HFFc6 (cell line): Measurements from ENCODE around the gene NECTIN2. TPM values are rescaled to one million over a fixed set of nuclear protein-coding genes. Genes with fewer than 3 reads are reported as not detected.

Source experiments
- DNase-seq: peaks from one replicate; pipeline ENCODE4 v3.0.0-alpha.2; 2018
- H3K27ac Mint-ChIP-seq: 2 replicates; pipeline ENCODE4 v1.8.0; 2020; ENCODE audit warnings: mild to moderate bottlenecking, mixed read lengths
- H3K27me3 Mint-ChIP-seq: 2 replicates; pipeline ENCODE4 v1.8.0; 2021; ENCODE audit warnings: mild to moderate bottlenecking, moderate library complexity, mixed read lengths; ENCODE audit not compliant: insufficient read depth
- H3K36me3 Mint-ChIP-seq: 2 replicates; pipeline ENCODE4 v1.8.0; 2021; ENCODE audit warnings: low read depth, mixed read lengths
- H3K4me1 Mint-ChIP-seq: 2 replicates; pipeline ENCODE4 v1.8.0; 2020; ENCODE audit warnings: low read depth, mixed read lengths
- H3K4me3 Mint-ChIP-seq: 2 replicates; pipeline ENCODE4 v1.8.0; 2020; ENCODE audit warnings: mild to moderate bottlenecking, moderate library complexity, mixed read lengths
- H3K9me3 Mint-ChIP-seq: 2 replicates; pipeline ENCODE4 v1.8.0; 2020; ENCODE audit warnings: mild to moderate bottlenecking, mixed read lengths
- total RNA-seq, 6 experiments: library from RNA; stranded (reverse); fragmentation: NEBNext Ultra II Directional; extraction: Animal tissue kit (Norgen Biotek cat#: 25700); gene quantifications; 2 replicates in 1 of 6; 3 replicates in 5 of 6; pipeline ENCODE4 v1.2.3, GENCODE V29; 2021
- TF ChIP-seq, protein P1 (sequence below): fragments of 200-600 bp; sonication (generic); IDR thresholded peaks from 2 replicates; pipeline ENCODE4 v1.5.0; 2021; ENCODE audit warnings: antibody characterized with exemption, mild to moderate bottlenecking

The NECTIN2 gene
- total RNA-seq, 6 experiments from 2014 or later, result 126 to 152 (median 148) TPM

DNA sequence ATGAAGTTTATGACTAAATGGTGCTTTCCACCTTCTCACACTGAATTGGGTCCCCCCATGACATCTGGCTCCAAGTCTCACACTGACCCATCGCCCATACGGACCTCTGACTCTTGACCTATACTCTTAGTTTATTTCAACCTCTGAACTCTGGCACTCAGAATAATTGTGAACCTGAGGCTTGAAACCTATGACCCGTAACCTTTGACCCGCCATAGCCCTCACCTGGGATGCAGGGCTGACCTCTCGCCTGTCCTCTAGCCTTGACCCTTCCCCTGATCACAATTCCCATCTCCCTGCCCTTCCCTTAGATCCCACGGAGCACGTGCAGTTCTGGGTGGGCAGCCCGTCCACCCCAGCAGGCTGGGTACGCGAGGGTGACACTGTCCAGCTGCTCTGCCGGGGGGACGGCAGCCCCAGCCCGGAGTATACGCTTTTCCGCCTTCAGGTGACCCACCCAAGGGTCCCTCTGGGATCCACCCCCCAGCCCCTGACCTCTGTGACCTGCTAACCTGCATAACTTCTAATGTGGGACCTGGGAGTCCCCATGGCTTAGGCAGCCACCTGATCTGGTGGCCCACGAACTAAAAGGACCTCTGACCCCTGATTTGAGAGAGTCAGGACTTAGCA is 32.1 kb upstream of the NECTIN2 start:
- no peaks in the 10 kb centered on the region for H3K9me3 Mint-ChIP-seq
- TF ChIP-seq, protein P1, sequence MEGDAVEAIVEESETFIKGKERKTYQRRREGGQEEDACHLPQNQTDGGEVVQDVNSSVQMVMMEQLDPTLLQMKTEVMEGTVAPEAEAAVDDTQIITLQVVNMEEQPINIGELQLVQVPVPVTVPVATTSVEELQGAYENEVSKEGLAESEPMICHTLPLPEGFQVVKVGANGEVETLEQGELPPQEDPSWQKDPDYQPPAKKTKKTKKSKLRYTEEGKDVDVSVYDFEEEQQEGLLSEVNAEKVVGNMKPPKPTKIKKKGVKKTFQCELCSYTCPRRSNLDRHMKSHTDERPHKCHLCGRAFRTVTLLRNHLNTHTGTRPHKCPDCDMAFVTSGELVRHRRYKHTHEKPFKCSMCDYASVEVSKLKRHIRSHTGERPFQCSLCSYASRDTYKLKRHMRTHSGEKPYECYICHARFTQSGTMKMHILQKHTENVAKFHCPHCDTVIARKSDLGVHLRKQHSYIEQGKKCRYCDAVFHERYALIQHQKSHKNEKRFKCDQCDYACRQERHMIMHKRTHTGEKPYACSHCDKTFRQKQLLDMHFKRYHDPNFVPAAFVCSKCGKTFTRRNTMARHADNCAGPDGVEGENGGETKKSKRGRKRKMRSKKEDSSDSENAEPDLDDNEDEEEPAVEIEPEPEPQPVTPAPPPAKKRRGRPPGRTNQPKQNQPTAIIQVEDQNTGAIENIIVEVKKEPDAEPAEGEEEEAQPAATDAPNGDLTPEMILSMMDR, result no peak
- no peaks in the 10 kb centered on the region; the same call in 1 of the 2 replicates for H3K36me3 Mint-ChIP-seq
- no peak for DNase-seq
- peaks cover 18% of the 10 kb centered on the region for H3K27me3 Mint-ChIP-seq
- H3K4me3 Mint-ChIP-seq, result no peak overlapping the region
- H3K27ac Mint-ChIP-seq, result no peak overlapping the region
- no peaks in the 10 kb centered on the region; the same call in 1 of the 2 replicates for H3K4me1 Mint-ChIP-seq

DNA sequence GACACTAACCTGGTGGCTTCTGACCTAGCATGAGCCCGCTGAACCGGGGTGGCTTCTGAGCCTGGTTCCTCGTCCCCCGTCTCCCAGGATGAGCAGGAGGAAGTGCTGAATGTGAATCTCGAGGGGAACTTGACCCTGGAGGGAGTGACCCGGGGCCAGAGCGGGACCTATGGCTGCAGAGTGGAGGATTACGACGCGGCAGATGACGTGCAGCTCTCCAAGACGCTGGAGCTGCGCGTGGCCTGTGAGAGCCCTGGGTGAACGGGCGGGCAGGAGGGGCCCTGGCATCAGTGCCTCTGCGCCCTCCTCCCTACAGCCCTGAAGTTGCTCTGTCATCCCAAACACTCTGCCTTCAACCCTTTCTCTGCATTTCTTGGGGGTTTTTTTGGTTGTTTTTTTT is 31.6 kb upstream of the NECTIN2 start:
- no peaks in the 10 kb centered on the region; the same call in 1 of the 2 replicates for H3K36me3 Mint-ChIP-seq
- peaks cover 18% of the 10 kb centered on the region for H3K27me3 Mint-ChIP-seq
- TF ChIP-seq, protein P1, result no peak
- no peak overlapping the region for H3K27ac Mint-ChIP-seq
- no peak for DNase-seq
- H3K9me3 Mint-ChIP-seq, result no peaks in the 10 kb centered on the region
- H3K4me3 Mint-ChIP-seq, result no peak overlapping the region
- no peaks in the 10 kb centered on the region; the same call in 1 of the 2 replicates for H3K4me1 Mint-ChIP-seq

DNA sequence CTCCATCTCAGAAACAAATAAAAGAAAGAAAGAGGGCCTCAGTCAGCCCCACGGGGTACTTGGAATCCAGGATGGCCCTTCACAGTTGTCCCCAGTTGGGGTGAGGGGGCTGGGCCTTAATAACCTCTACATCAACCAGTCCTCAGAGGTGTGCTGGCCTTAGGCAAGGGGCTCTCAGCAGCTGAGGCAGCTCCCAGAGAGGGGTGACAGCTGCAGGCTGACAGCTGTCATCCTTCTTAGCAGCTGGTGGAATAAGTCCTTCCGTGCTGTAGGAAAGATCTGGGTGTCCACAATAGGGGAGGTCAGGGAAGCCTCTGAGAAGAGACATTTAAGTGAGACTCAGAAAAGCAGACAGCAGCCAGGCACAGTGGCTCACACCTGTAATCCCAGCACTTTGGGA is 29.8 kb upstream of the NECTIN2 start:
- no peak overlapping the region for H3K27ac Mint-ChIP-seq
- H3K9me3 Mint-ChIP-seq, result no peaks in the 10 kb centered on the region
- H3K27me3 Mint-ChIP-seq, result peaks cover 16% of the 10 kb centered on the region
- TF ChIP-seq, protein P1, result no peak
- H3K4me1 Mint-ChIP-seq, result no peaks in the 10 kb centered on the region
- no peak overlapping the region for H3K4me3 Mint-ChIP-seq
- H3K36me3 Mint-ChIP-seq, result no peaks in the 10 kb centered on the region; the same call in 1 of the 2 replicates
- no peak for DNase-seq

DNA sequence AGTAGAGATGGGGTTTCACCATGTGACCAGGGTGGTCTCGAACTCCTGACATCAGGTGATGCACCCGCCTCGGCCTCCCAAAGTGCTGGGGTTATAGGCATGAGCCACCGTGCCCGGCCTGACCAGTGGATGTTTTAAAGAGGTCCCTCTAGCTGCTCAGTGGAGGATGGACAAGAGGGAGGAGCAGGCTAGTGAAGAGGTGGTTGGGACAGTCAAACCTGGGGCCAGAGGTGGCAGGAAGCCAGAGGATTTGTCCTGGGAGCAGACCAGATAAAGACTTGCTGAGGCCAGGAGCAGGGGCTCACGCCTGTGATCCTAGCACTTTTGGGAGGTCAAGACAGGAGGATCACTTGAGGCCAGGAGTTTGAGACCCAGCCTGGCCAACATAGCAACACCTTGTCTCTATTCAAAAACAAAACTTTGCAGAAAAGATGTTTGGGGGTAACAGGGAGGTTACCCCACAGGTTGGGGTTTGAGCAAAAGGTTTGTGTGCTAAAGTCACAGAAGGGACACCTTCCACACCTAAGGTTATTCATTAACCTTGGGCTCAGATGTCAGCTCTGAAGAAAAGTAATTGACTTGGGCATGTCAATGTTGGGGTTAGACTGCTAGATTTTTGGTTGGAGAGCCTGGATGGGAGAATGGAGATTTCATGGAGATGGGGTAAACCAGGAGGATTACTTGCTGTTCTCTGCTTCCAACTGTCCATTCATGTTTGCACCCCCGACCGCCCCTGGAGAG is 28.2 kb upstream of the NECTIN2 start:
- no peak for DNase-seq
- Mint-ChIP-seq H3K36me3 (no peaks in the 10 kb centered on the region; the same call in 1 of the 2 replicates), H3K4me1 (no peaks in the 10 kb centered on the region), H3K27me3 (peaks cover 19% of the 10 kb centered on the region), H3K27ac (no peak overlapping the region), H3K4me3 (no peak overlapping the region), H3K9me3 (no peaks in the 10 kb centered on the region)
- TF ChIP-seq, protein P1, result no peak

DNA sequence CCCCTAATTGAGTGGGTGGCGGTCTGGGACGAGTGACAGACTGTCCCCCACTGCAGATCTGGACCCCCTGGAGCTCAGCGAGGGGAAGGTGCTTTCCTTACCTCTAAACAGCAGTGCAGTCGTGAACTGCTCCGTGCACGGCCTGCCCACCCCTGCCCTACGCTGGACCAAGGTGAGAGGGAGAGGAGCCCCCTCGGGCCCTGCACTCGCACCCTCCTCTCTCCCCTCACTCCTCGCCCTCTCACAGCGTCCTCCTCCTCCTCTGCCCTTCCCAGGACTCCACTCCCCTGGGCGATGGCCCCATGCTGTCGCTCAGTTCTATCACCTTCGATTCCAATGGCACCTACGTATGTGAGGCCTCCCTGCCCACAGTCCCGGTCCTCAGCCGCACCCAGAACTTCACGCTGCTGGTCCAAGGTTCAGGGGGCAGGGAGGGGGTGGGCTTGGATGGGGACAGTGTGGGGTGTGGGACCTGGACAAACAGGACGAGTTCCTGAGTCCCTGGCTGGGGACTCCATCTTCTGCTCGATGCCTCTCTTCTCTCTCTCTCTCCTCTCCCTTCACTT is 27.5 kb upstream of the NECTIN2 start:
- no peak for DNase-seq
- H3K27me3 Mint-ChIP-seq, result peaks cover 19% of the 10 kb centered on the region
- no peak overlapping the region for H3K27ac Mint-ChIP-seq
- H3K36me3 Mint-ChIP-seq, result no peaks in the 10 kb centered on the region; the same call in 1 of the 2 replicates
- no peaks in the 10 kb centered on the region for H3K4me1 Mint-ChIP-seq
- H3K9me3 Mint-ChIP-seq, result no peaks in the 10 kb centered on the region
- TF ChIP-seq, protein P1, result no peak
- H3K4me3 Mint-ChIP-seq, result no peak overlapping the region
